ENCODE results near the gene PFKFB4. TPM values are rescaled to one million over a fixed set of nuclear protein-coding genes. Genes with fewer than 3 reads are reported as not detected.

The PFKFB4 gene
- total RNA-seq, 1 donor from 2014 or later = 7.1 TPM

DNA sequence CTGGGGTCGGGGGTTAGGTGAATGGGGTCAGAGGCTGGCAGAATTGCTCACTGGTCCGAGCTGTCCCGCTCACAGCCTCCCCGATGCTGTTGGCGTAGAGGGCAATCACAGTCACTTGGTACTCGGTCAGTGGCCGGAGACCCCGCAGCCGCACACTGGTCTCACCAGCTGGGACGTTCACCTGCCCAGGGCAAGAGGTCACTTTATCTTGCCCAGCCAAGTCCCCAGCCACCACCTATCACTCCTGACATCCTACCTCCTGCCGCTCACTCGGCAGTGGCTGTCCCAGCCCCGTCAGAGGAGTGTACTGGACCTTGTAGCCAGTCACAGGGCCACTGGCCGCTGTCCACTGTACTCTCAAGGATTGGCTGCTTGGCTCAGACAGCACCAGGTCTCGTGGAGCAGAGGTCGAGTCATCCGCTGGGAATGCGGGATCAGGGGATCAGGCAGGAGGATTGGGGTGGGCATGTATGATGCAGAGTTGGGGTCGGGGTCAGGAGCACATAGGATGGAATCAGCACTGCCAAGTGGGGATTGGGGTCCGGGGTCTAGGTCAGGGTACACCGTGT is 36.0 kb upstream of the PFKFB4 start:
- H3K4me1 Mint-ChIP-seq (ENCODE audit: unreplicated experiment) = peaks cover 30% of the 10 kb centered on the region
- H3K4me3 Mint-ChIP-seq (ENCODE audit: unreplicated experiment) = no peak overlapping the region
- DNase-seq (ENCODE audit: extremely low spot score, unreplicated experiment) = no peak

GRCh38 chr3:48591886-48592518 is 35.4 kb upstream of the PFKFB4 start:
- TF ChIP-seq CTCF (IDR thresholded peaks at IDR 0.05) = no peak
- no peak for DNase-seq (ENCODE audit: extremely low spot score, unreplicated experiment)
- peaks cover 23% of the 10 kb centered on the region for H3K4me1 Mint-ChIP-seq (ENCODE audit: unreplicated experiment)
- H3K36me3 Mint-ChIP-seq (ENCODE audit: unreplicated experiment) = peaks cover under 1% of the 10 kb centered on the region
- no peak overlapping the region for H3K27ac Mint-ChIP-seq (ENCODE audit: unreplicated experiment)
- no peak overlapping the region for H3K4me3 Mint-ChIP-seq (ENCODE audit: unreplicated experiment)
- H3K27me3 Mint-ChIP-seq (ENCODE audit: unreplicated experiment) = no peaks in the 10 kb centered on the region
- H3K9me3 Mint-ChIP-seq (ENCODE audit: unreplicated experiment) = no peaks in the 10 kb centered on the region

More for the DNA sequence above, 36.0 kb upstream of the PFKFB4 start:
- H3K9me3 Mint-ChIP-seq (ENCODE audit: unreplicated experiment) = no peaks in the 10 kb centered on the region
- peaks cover 6% of the 10 kb centered on the region for H3K36me3 Mint-ChIP-seq (ENCODE audit: unreplicated experiment)
- H3K27me3 Mint-ChIP-seq (ENCODE audit: unreplicated experiment) = no peaks in the 10 kb centered on the region
- no peak overlapping the region for H3K27ac Mint-ChIP-seq (ENCODE audit: unreplicated experiment)
- no peak for TF ChIP-seq CTCF (IDR thresholded peaks at IDR 0.05)

DNA sequence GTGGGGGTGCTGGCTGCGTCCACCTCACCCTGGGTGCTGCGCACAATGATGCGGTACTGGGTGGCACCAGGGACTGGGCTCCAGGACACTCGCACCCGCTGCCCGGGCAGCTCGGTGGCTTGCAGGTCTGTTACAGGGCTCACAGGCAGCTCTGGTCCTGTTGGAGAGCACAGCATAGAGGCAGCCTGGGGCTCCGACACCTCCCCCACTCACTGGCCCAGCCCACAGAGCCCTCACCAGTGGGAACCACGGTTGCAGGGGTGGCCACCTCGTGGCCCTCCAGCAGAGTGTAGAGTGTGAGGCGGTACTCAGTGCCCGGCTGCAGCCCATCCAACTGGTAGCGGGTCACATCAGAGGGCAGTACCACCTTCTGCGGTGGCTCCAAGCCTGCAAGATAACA is 34.8 kb upstream of the PFKFB4 start:
- TF ChIP-seq CTCF (IDR thresholded peaks at IDR 0.05) = no peak
- no peaks in the 10 kb centered on the region for H3K36me3 Mint-ChIP-seq (ENCODE audit: unreplicated experiment)
- no peak overlapping the region for H3K27ac Mint-ChIP-seq (ENCODE audit: unreplicated experiment)
- no peak overlapping the region for H3K4me3 Mint-ChIP-seq (ENCODE audit: unreplicated experiment)
- peaks cover 18% of the 10 kb centered on the region for H3K4me1 Mint-ChIP-seq (ENCODE audit: unreplicated experiment)
- no peaks in the 10 kb centered on the region for H3K9me3 Mint-ChIP-seq (ENCODE audit: unreplicated experiment)
- H3K27me3 Mint-ChIP-seq (ENCODE audit: unreplicated experiment) = no peaks in the 10 kb centered on the region
- no peak for DNase-seq (ENCODE audit: extremely low spot score, unreplicated experiment)

GRCh38 chr3:48588230-48588629 is 31.6 kb upstream of the PFKFB4 start:
- no peak for DNase-seq (ENCODE audit: extremely low spot score, unreplicated experiment)
- Mint-ChIP-seq H3K9me3 (ENCODE audit: unreplicated experiment) (no peaks in the 10 kb centered on the region), H3K36me3 (ENCODE audit: unreplicated experiment) (no peaks in the 10 kb centered on the region), H3K27ac (ENCODE audit: unreplicated experiment) (no peak overlapping the region), H3K27me3 (ENCODE audit: unreplicated experiment) (no peaks in the 10 kb centered on the region), H3K4me3 (ENCODE audit: unreplicated experiment) (no peak overlapping the region), H3K4me1 (ENCODE audit: unreplicated experiment) (no peaks in the 10 kb centered on the region)
- no peak for TF ChIP-seq CTCF (IDR thresholded peaks at IDR 0.05)

DNA sequence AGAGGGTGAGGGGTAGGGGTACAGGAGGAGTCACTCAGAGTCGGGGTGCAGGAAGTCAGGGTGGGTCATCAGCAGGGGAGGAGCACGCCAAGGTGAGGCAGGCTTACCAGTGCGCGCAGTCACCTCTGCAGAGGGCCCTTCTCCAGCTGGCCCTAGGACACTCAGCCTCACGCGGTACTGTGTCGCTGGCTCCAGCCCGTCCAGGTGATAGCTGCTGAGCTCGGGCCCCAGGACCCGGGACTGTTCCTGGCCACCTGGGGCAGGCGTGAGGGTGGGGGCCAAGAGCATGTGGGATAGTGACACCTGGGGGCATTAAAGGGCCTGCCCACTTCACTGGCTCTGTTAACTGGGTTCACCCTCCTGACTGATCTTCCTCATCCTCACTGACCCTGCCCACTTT is 31.1 kb upstream of the PFKFB4 start:
- no peak overlapping the region for H3K4me3 Mint-ChIP-seq (ENCODE audit: unreplicated experiment)
- no peaks in the 10 kb centered on the region for H3K36me3 Mint-ChIP-seq (ENCODE audit: unreplicated experiment)
- no peaks in the 10 kb centered on the region for H3K27me3 Mint-ChIP-seq (ENCODE audit: unreplicated experiment)
- no peaks in the 10 kb centered on the region for H3K9me3 Mint-ChIP-seq (ENCODE audit: unreplicated experiment)
- DNase-seq (ENCODE audit: extremely low spot score, unreplicated experiment) = no peak
- TF ChIP-seq CTCF (IDR thresholded peaks at IDR 0.05) = no peak
- H3K27ac Mint-ChIP-seq (ENCODE audit: unreplicated experiment) = no peak overlapping the region
- no peaks in the 10 kb centered on the region for H3K4me1 Mint-ChIP-seq (ENCODE audit: unreplicated experiment)
